Memory B cell (primary cell): Measurements from ENCODE around the gene PNMA6E.
A peak's percentile ranks its signal among the peaks of the same experiment; 100 is the strongest.

Experiments used
- ATAC-seq: fragments of 150-1000 bp; cut with Tn5 transposase; 2 replicates; pipeline ENCODE4 v1.10.0; 2021; ENCODE audit warnings: low read depth, mild to moderate bottlenecking, moderate library complexity
- DNase-seq, 2 donors: peaks; one replicate each; pipeline ENCODE4 v3.0.0; 2022; ENCODE audit warnings: low spot score in 2 of 2
- H3K27ac Mint-ChIP-seq: one replicate; pipeline ENCODE4 v1.8.0; 2022; ENCODE audit warnings: mild to moderate bottlenecking, moderate library complexity, mixed read lengths
- H3K27me3 Mint-ChIP-seq: one replicate; pipeline ENCODE4 v1.8.0; 2022; ENCODE audit warnings: mixed read lengths
- H3K36me3 Mint-ChIP-seq: one replicate; pipeline ENCODE4 v1.8.0; 2022; ENCODE audit warnings: mild to moderate bottlenecking, mixed read lengths
- H3K4me1 Mint-ChIP-seq: one replicate; pipeline ENCODE4 v1.8.0; 2022; ENCODE audit warnings: mixed read lengths
- H3K4me3 Mint-ChIP-seq: one replicate; pipeline ENCODE4 v1.8.0; 2022; ENCODE audit warnings: mild to moderate bottlenecking, moderate library complexity, mixed read lengths
- H3K9me3 Mint-ChIP-seq: one replicate; pipeline ENCODE4 v1.8.0; 2022; ENCODE audit warnings: mixed read lengths

Gene PNMA6E

DNA sequence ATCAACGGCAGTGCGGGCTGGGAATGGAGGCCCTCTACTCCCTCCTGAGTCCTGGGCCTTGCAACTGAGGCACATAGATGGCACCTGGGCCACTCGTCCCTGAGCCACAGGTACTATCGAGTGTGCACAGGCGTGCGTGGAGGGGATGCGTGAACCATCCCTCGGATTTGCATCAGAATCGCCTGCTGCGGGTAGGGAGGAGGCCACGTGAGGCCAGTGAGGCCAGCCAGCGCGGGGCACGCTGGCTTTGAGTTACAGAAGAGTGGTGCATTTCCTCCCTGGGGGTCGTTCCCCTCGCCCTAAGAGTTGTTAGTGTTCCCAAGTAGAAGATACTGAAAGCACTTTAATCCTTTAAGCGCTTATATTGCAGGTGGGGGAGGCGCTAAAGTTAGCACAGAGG is 20.7 kb upstream of the PNMA6E start:
- Mint-ChIP-seq H3K27ac (no peak overlapping the region), H3K4me1 (peaks cover 2% of the 10 kb centered on the region), H3K36me3 (peaks cover 4% of the 10 kb centered on the region), H3K4me3 (no peak overlapping the region), H3K9me3 (no peaks in the 10 kb centered on the region), H3K27me3 (peaks cover 1% of the 10 kb centered on the region)
- no peak for DNase-seq
- no peak for ATAC-seq

DNA sequence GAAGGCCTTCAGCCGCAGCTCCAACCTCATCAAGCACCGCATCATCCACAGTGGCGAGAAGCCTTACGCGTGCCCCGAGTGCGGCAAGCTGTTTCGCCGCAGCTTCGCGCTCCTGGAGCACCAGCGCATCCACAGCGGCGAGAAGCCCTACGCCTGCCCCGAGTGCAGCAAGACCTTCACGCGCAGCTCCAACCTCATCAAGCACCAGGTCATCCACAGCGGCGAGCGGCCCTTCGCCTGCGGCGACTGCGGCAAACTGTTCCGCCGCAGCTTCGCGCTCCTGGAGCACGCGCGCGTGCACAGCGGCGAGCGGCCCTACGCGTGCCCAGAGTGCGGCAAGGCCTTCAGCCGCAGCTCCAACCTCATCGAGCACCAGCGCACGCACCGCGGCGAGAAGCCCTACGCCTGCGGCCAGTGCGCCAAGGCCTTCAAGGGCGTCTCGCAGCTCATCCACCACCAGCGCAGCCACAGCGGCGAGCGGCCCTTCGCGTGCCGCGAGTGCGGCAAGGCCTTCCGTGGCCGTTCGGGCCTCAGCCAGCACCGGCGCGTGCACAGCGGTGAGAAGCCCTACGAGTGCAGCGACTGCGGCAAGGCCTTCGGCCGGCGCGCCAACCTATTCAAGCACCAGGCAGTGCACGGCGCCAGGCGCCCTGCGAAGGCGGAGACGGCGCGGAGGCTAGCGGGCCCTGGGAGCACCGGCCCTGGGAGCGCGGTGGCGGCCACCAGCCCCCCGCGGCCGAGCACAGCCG is 19.9 kb upstream of the PNMA6E start:
- Mint-ChIP-seq H3K9me3 (no peaks in the 10 kb centered on the region), H3K27ac (no peak overlapping the region), H3K4me1 (peaks cover 2% of the 10 kb centered on the region), H3K4me3 (no peak overlapping the region), H3K27me3 (peaks cover 1% of the 10 kb centered on the region), H3K36me3 (peaks cover 3% of the 10 kb centered on the region)
- no peak for ATAC-seq
- DNase-seq: no peak

DNA sequence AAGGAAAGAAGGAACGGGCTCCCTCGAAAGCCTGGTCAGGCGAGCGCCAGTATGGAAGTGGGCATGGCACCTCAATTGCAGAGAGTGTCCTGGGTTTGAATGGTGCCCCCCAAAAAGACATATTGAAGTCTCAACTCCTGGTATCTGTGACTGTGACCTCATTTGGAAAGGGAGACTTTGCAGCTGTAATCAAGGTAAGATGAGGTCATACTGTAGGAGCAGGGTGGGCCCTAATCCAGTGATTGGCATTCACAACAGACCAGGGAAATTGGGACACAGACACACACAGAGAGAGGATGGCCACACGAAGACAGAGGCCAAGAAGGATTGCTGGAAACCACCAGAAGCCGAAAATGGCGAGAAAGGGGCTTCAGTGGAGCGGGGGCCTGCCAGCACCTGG is 16.5 kb upstream of the PNMA6E start:
- Mint-ChIP-seq H3K4me1 (no peaks in the 10 kb centered on the region), H3K36me3 (peaks cover 2% of the 10 kb centered on the region), H3K27me3 (peaks cover 1% of the 10 kb centered on the region), H3K27ac (no peak overlapping the region), H3K4me3 (no peak overlapping the region), H3K9me3 (no peaks in the 10 kb centered on the region)
- DNase-seq (no peak), ATAC-seq (no peak)

DNA sequence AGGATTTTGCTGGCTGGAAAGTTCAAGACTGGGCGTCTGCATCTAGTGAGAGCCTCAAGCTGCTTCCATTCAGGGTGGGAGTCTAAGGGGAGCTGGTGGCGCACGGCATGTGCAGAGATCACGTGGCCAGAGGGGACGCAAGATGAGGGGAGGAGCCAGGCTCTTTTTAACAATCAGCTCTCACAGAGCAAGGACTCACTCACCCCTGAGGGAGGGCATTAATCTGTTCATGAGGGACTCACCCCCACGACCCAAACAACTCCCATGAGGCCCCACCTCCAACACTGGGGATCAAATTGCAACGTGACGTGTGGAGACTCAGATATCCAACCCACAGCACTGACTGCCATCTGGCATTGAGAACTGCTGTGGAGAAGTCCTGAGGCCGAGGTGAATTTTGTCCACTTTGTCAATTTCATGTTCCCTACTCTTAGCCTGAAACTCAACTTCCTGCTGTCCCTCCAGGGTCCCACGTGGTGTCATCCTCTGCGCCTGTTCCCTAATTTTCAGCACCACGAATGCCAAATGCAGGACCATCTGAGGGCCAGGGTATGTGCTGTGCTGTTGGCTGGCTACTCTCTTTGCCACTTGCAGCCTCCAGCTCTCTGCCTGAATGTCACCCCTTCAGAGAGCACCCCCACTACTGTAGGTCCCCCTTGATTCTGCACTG is 15.8 kb upstream of the PNMA6E start:
- peaks cover 7% of the 10 kb centered on the region for H3K4me1 Mint-ChIP-seq
- no peaks in the 10 kb centered on the region for H3K9me3 Mint-ChIP-seq
- DNase-seq (no peak), ATAC-seq (no peak)
- H3K36me3 Mint-ChIP-seq: peaks cover 2% of the 10 kb centered on the region
- no peak overlapping the region for H3K4me3 Mint-ChIP-seq
- peaks cover 1% of the 10 kb centered on the region for H3K27me3 Mint-ChIP-seq
- H3K27ac Mint-ChIP-seq: no peak overlapping the region

DNA sequence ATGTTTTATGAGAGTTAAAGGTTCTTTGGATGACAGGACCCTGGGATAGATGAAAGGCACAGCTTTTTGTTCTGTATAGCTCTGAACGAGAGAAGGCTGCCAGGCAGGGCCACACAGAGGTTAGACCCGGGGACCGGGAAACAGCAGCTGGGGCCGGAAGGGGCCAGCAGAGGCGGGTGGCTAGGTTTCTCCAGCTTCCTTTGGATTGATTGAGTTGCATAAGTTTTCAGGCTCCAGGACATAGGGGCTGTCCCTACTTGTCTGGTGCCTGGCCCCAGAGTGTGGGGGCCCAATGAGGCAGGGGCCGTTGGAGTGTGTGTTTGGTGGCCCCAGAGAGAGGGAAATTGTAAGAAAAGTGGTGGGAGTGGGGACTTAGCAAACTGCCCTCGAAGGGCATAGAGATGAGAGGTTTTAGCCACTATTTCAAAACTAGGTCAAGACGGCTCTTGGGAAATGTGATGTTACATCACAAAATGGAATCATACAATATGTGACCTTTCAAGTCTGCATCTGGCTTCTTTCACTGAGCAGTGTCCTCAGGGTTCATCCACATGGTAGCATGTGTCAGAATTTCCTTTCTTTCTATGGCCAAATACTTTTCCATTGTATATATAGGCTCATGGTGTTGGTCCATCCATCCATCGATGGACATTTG is 13.8 kb upstream of the PNMA6E start:
- H3K4me3 Mint-ChIP-seq: no peak overlapping the region
- peaks cover 1% of the 10 kb centered on the region for H3K27me3 Mint-ChIP-seq
- DNase-seq (no peak), ATAC-seq (no peak)
- H3K9me3 Mint-ChIP-seq: no peaks in the 10 kb centered on the region
- peaks cover 2% of the 10 kb centered on the region for H3K36me3 Mint-ChIP-seq
- peaks cover 9% of the 10 kb centered on the region for H3K4me1 Mint-ChIP-seq
- no peak overlapping the region for H3K27ac Mint-ChIP-seq

DNA sequence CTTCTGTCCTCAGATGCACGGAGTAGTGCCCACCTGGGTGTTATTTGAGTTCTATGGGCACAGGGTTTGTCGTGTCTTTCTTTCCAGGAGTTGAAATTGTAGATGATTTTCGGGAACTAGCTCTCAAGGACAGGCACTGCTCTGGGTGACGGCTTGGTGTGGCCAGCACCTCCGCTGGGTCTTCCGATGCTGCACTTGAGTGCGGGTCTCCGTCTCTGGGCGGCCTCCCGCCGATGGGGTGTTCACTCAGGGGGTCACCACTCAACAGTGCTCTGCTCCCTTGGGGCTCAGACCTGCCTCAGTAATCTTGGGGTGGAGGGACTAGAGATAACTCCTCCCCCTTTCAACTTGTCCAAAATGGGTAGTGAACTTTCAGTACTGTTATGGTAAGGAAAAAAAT is 12.6 kb upstream of the PNMA6E start:
- Mint-ChIP-seq H3K36me3 (peaks cover 2% of the 10 kb centered on the region), H3K4me3 (no peak overlapping the region), H3K4me1 (peaks cover 9% of the 10 kb centered on the region), H3K27me3 (peaks cover 1% of the 10 kb centered on the region), H3K9me3 (no peaks in the 10 kb centered on the region), H3K27ac (no peak overlapping the region)
- DNase-seq: no peak
- ATAC-seq: no peak

DNA sequence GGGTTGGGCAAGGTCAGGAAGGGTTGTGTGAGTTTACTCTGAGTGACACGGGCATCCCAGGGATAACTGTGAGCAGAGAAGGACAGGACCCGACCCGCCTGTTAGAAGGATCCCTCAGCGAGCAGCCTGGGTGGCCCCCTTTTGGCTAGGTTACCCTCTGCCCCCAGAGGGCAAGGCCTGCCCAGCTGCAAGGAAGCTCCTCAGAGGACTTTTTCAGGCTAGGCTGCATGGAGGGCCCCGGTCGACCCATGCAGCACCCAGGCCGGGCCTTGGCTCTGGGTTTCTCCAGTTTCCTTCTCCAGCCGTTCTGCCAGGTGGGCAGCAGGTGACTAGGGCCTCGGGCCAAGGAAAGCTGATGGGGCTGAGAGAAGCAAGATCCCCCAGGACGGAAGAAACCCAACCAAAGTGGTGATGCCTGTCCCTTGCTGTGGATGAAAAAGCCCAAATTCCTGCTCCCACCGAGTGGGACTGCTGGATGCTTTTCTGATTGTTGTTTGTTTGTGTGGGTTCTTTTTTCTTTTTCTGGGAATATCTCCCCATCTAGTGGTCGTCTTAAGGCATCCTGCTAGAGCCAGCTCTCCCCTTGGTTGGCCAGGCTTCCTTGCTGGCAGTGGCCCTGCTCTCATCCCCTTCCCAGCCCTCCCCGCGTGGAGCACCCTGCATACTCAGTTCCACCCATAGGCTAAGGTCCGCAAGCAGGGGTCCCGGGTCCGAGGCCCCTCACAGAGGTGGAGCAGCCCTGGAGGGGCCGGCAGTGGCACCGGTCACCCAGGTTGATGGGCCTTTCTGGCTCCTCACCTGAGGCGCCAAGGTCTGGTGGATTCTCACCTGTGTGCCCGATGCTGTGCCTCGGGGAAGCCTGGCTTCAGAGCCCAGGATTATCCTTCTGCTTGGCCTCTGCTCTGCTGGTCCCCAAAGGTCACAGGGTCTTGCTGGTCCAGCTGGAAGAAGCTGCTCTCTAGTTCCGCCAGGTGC is 11.9 kb upstream of the PNMA6E start:
- peak overlapping the region; percentile 76 for H3K4me3 Mint-ChIP-seq

DNA sequence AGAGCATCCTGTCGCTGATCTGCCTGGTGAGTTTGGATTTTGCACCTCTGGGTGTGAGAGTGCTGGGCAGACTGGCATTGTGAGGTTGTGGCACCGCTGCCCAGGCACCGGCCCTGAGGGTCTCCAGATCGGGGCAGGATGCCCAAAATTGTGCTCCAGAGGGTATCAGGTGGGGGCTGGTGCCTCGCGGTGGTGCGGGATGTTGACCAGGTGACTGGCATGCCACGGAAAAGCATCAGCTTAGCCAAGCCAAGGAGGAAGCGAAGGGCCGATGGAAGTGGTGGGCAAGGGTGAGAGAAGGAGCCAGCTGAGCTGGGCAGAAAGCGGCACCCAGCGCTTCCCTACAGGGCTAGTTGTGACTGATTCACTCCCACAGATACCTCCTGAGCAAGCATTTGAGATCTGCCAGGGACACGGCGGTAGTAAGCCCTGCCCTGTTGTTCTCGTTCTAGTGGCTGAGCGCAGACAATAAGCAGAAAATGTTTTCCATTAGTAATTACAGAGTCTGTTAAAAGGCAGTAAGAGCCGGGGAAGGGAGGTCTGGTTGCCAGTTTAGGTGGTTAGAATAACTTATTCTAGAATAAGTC is 10.9 kb upstream of the PNMA6E start:
- DNase-seq: no peak
- Mint-ChIP-seq H3K9me3 (no peaks in the 10 kb centered on the region), H3K27me3 (no peaks in the 10 kb centered on the region), H3K4me3 (peak overlapping the region; percentile 76), H3K27ac (peak overlapping the region; percentile 53), H3K36me3 (no peaks in the 10 kb centered on the region), H3K4me1 (peaks cover 9% of the 10 kb centered on the region)
- ATAC-seq: no peak

More for the DNA sequence above, 11.9 kb upstream of the PNMA6E start:
- Mint-ChIP-seq H3K4me1 (peaks cover 9% of the 10 kb centered on the region), H3K27me3 (peaks cover 1% of the 10 kb centered on the region), H3K36me3 (peaks cover 2% of the 10 kb centered on the region), H3K27ac (no peak overlapping the region), H3K9me3 (no peaks in the 10 kb centered on the region)
- ATAC-seq: no peak
- no peak for DNase-seq

DNA sequence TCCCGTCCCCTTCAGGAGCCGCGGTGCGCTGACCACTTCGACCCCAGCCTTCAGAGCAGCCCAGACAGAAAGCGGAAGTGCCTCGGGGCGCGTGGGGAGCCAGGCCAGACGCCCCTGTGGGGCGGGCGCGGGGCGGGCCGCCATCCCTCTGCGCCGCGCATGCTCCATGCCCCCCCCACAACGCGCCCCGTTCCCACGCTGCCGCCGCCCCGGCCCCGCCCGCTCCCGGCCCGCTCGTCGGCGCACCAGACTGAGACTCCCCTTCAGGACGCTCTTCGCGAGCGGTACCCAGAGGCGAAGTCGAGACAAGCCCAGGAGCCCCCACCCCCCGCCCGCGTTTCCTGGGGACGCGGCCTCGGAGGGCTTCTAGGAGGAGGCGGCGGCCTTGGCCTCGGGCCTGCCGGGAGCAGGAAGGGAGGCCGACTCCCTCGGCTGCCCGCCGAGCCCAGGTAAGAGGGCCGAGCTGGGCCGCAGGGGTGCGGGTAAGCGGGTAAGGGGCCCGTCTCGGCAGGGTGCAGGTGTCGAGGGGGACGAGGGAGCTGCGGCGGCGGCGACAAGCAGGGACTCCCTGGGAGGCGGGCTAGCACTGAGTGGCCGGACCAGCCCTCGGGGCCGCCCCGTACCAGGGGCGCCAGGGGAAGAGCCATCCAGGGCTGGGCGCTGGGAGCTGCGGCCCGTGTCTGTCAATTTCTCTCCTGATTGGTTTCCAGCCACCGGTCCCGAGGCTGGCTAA is 10.3 kb upstream of the PNMA6E start, which contains the start of gene ZFP92:
ZFP92 (plus strand) TSS at position 218 of the 733 bp plus-strand sequence. CDS start 6,851 bp downstream, outside the sequence.
- H3K36me3 Mint-ChIP-seq: no peaks in the 10 kb centered on the region
- peak within 1 kb of the TSS; percentile 76 for H3K4me3 Mint-ChIP-seq
- H3K9me3 Mint-ChIP-seq: no peaks in the 10 kb centered on the region
- peak; percentile 4 to 27 for DNase-seq
- no peaks in the 10 kb centered on the region for H3K27me3 Mint-ChIP-seq
- peak; percentile 76 for ATAC-seq
- peak within 1 kb of the TSS; percentile 53 for H3K27ac Mint-ChIP-seq
- H3K4me1 Mint-ChIP-seq: peaks cover 9% of the 10 kb centered on the region

DNA sequence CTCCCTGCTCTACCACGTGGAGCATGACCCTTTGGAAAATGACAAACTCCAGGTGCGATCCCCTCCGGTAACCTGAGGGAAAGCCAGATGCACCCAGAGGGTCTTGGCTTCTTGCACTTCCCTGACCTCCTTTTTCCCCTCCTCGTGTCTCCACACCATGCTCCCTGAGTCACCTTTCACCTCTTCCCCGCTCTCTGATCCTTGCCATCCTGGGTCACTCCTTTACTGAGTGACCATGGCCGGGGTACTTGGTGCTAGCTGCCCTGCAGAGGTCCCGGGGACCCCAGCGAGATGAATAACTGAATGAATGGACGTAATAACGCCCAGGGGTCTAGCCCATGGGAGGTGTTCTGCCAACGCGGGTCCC is 9.7 kb upstream of the PNMA6E start:
- ATAC-seq: no peak
- Mint-ChIP-seq H3K4me3 (peak overlapping the region; percentile 76), H3K27ac (no peak overlapping the region), H3K36me3 (no peaks in the 10 kb centered on the region), H3K9me3 (no peaks in the 10 kb centered on the region), H3K4me1 (peaks cover 9% of the 10 kb centered on the region), H3K27me3 (no peaks in the 10 kb centered on the region)
- no peak for DNase-seq

DNA sequence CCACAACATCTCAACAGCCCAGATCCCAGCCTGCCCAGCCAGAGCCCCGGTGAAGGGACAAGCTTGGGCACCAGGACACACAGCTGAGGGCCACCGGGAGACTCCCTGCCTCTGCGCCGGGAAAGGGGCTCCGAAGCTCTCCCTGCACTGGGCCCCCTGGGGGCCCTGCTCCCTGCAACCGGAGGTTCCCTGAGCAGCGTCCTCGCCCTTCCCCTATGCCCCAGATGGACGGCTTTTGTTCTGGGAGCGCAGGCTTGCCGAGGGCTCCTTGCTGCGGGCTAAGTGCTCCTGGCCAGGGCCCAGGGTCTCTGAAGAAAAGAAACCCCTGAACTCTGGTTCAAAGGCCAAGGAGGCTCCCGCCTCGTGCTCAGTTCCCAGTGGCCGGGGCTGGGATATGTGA is 9.2 kb upstream of the PNMA6E start:
- Mint-ChIP-seq H3K9me3 (no peaks in the 10 kb centered on the region), H3K36me3 (no peaks in the 10 kb centered on the region), H3K4me1 (peaks cover 9% of the 10 kb centered on the region), H3K27ac (no peak overlapping the region), H3K4me3 (no peak overlapping the region), H3K27me3 (no peaks in the 10 kb centered on the region)
- ATAC-seq (no peak), DNase-seq (no peak)

DNA sequence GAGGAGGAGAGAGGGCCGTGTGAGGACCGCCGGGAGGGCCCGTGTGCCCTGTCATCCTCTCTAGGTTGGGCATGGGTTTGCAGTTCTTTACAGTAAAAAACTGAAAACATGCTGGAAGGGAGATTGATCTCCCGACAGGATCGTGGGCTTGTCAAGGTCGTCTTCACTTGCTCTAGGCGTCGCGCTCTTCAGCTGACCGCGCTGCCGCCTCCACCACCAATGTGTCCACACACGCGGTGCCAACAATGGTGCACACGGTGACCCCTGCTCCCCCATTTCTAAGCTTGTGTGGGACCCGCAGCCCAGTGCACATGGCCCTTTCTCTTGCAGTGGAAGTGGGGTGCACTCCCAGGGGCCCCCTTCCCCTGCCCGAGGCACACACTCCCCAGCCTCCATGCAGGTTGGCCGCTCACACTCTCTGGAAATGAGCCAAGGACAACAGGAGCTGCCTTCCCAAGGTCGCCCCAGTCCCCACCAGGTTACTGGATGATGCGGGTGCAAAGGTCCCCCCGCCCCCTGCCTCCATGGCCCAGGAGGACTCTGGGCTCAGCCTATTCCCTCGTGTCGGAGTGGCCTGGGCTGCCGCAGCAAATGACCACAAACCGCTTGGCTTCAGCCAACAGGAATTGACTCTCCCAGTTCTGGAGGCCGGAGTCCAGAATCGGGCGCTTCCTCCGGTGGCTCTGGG is 8.4 kb upstream of the PNMA6E start:
- Mint-ChIP-seq H3K4me1 (peaks cover 9% of the 10 kb centered on the region), H3K27me3 (no peaks in the 10 kb centered on the region), H3K27ac (no peak overlapping the region), H3K4me3 (no peak overlapping the region), H3K9me3 (no peaks in the 10 kb centered on the region), H3K36me3 (no peaks in the 10 kb centered on the region)
- no peak for DNase-seq
- ATAC-seq: no peak
